A549 (cell line): ENCODE results near the gene NKRF. TPM values are rescaled to one million over a fixed set of nuclear protein-coding genes. Genes with fewer than 3 reads are reported as not detected.

Source experiments
- ATAC-seq, 2 experiments: fragments of 200-7000 bp in 1 of 2; fragments of >200 bp in 1 of 2; cut with Nextera tagmentation in 1 of 2; cut with Tn5 transposase in 1 of 2; 3 replicates each; pipeline versions ENCODE4 v1.8.0 to v1.9.1; 2018 to 2020; ENCODE audit warnings: mild to moderate bottlenecking in 1 of 2, moderate library complexity in 1 of 2
- CTCF ChIA-PET: fragments of 300-600 bp; sonication (Branson Sonifier 250); formaldehyde crosslinking; extraction: SDS; loops from one replicate; lab custom pipeline; 2021; ENCODE audit warnings: antibody characterized with exemption, inconsistent platforms; lab: Yijun Ruan, JAX
- POLR2A ChIA-PET: fragments of 350-600 bp; formaldehyde crosslinking; extraction: SDS; loops from one replicate; lab custom pipeline; 2021; ENCODE audit warnings: antibody characterized with exemption, inconsistent platforms; lab: Yijun Ruan, JAX
- DNase-seq, 2 experiments: peaks; one replicate each; pipeline versions ENCODE4 v3.0.0 to v3.0.0-alpha.2; 2011 to 2016; ENCODE audit warnings: low read depth in 1 of 2, low spot score in 1 of 2
- FAIRE-seq: peaks from 2 replicates; lab custom pipeline; 2011; peaks lifted over from hg19 to GRCh38; lab: Jason Lieb, UNC
- H3K27ac ChIP-seq, 2 experiments: fragments of >200 bp; sonication (Bioruptor Twin); formaldehyde crosslinking; 3 replicates each; pipeline ENCODE4 v1.5.1; 2016 to 2017
- H3K4me1 ChIP-seq: fragments of >200 bp; sonication (Bioruptor Twin); formaldehyde crosslinking; 3 replicates; pipeline ENCODE4 v1.6.1; 2016
- H3K4me2 ChIP-seq: fragments of >200 bp; sonication (Bioruptor Twin); formaldehyde crosslinking; 3 replicates; pipeline ENCODE4 v1.6.1; 2016
- H3K4me3 ChIP-seq: fragments of >200 bp; sonication (Bioruptor Twin); formaldehyde crosslinking; 3 replicates; pipeline ENCODE4 v1.5.1; 2016
- H3K9me3 ChIP-seq: fragments of >200 bp; sonication (Bioruptor Twin); formaldehyde crosslinking; 3 replicates; pipeline ENCODE4 v1.6.1; 2016
- CBX2 ChIP-seq: fragments of 200-600 bp; sonication (generic); IDR thresholded peaks from 2 replicates; pipeline ENCODE4 v1.6.1; 2016; ENCODE audit warnings: low read depth, mild to moderate bottlenecking, borderline replicate concordance
- CBX8 ChIP-seq: fragments of 200-600 bp; sonication (generic); IDR thresholded peaks from 2 replicates; pipeline ENCODE4 v1.6.1; 2016
- CEBPB ChIP-seq, 2 experiments: fragments of >200 bp in 1 of 2; sonication (Bioruptor Twin) in 1 of 2; formaldehyde crosslinking in 1 of 2; IDR thresholded peaks; 2 replicates each; pipeline ENCODE4 v1.6.1; 2012 to 2016
- CHD2 ChIP-seq: fragments of 150-350 bp; IDR thresholded peaks from 2 replicates; pipeline ENCODE4 v1.6.1; 2014; ENCODE audit warnings: low read length; ENCODE audit not compliant: partially characterized antibody
- EHF ChIP-seq: fragments of 250-450 bp; sonication (Bioruptor Pico); IDR thresholded peaks from 2 replicates; pipeline ENCODE4 v1.5.0; 2020; ENCODE audit warnings: mild to moderate bottlenecking
- FOSB ChIP-seq: fragments of 250-450 bp; sonication (Bioruptor Pico); IDR thresholded peaks from 2 replicates; pipeline ENCODE4 v1.5.0; 2020; ENCODE audit warnings: mild to moderate bottlenecking, moderate library complexity
- GATA3 ChIP-seq: IDR thresholded peaks from 2 replicates; pipeline ENCODE4 v1.6.1; 2012; ENCODE audit warnings: borderline replicate concordance
- HDAC2 ChIP-seq: fragments of 200-600 bp; sonication (generic); IDR thresholded peaks from 2 replicates; pipeline ENCODE4 v1.6.1; 2016
- HOXB13 ChIP-seq: fragments of 250-450 bp; sonication (Bioruptor Pico); IDR thresholded peaks from 2 replicates; pipeline ENCODE4 v1.5.0; 2020; ENCODE audit warnings: low read depth, mild to moderate bottlenecking, moderate library complexity
- JUN ChIP-seq, 2 experiments: fragments of >200 bp; sonication (Bioruptor Twin); formaldehyde crosslinking; IDR thresholded peaks; 2 replicates in 1 of 2; 3 replicates in 1 of 2; pipeline ENCODE4 v1.6.1; 2016 to 2017
- JUNB ChIP-seq: fragments of >200 bp; sonication (Bioruptor Twin); formaldehyde crosslinking; IDR thresholded peaks from 2 replicates; pipeline ENCODE4 v1.6.1; 2016
- KDM5A ChIP-seq: fragments of 200-600 bp; sonication (generic); IDR thresholded peaks from 2 replicates; pipeline ENCODE4 v1.6.1; 2016; ENCODE audit warnings: antibody characterized with exemption, mild to moderate bottlenecking
- NFE2L2 ChIP-seq: fragments of 150-350 bp; conservative IDR thresholded peaks from 2 replicates; pipeline ENCODE4 v1.6.1; 2014; ENCODE audit warnings: low read length
- POLR2A ChIP-seq: IDR thresholded peaks from 2 replicates; pipeline ENCODE4 v1.6.1; 2012; ENCODE audit warnings: mild to moderate bottlenecking, low read length
- RCOR1 ChIP-seq: fragments of 150-350 bp; IDR thresholded peaks from 2 replicates; pipeline ENCODE4 v1.6.1; 2014; ENCODE audit warnings: antibody characterized with exemption, low read length, low read depth
- SREBF2 ChIP-seq: fragments of 450-650 bp; IDR thresholded peaks from 2 replicates; pipeline ENCODE4 v1.6.1; 2014; ENCODE audit warnings: mild to moderate bottlenecking, moderate library complexity
- TP53 ChIP-seq: fragments of 250-450 bp; sonication (Bioruptor Pico); IDR thresholded peaks from 2 replicates; pipeline ENCODE4 v1.5.0; 2021; ENCODE audit warnings: mild to moderate bottlenecking, moderate library complexity
- ZC3H11A ChIP-seq: fragments of 450-650 bp; IDR thresholded peaks from 2 replicates; pipeline ENCODE4 v1.6.1; 2014; ENCODE audit warnings: antibody characterized with exemption, mild to moderate bottlenecking
- ZNF302 ChIP-seq: fragments of 250-450 bp; sonication (Bioruptor Pico); IDR thresholded peaks from 2 replicates; pipeline ENCODE4 v1.9.0; 2021; ENCODE audit warnings: inconsistent platforms, mild to moderate bottlenecking, moderate library complexity
- WGBS: methylation state at CpG from one replicate; pipeline ENCODE4 v1.1.6; 2017; ENCODE audit errors: missing lambda C conversion rate; 5-methylcytosine and 5-hydroxymethylcytosine counted together
- polyA plus RNA-seq, 4 experiments: library from polyadenylated mRNA; depleted of rRNA in 3 of 4; stranded (reverse); fragments of >200 nt; fragmentation: RNase III in 1 of 4; extraction: RNeasy Plus Mini Kit Qiagen cat#74134 plus additional on column Dnase treatment in 1 of 4; gene quantifications; 2 replicates in 3 of 4; 3 replicates in 1 of 4; pipeline ENCODE4 v1.2.3, GENCODE V29; 2011 to 2017
- TF ChIP-seq, protein P1 (sequence below): fragments of >200 bp; sonication (Bioruptor Twin); formaldehyde crosslinking; IDR thresholded peaks from 3 replicates; pipeline ENCODE4 v1.6.1; 2016
- TF ChIP-seq, protein P2 (sequence below): IDR thresholded peaks from 2 replicates; pipeline ENCODE4 v1.6.1; 2012
- TF ChIP-seq, protein P3 (sequence below): IDR thresholded peaks from 2 replicates; pipeline ENCODE4 v1.6.1; 2012; ENCODE audit warnings: low read depth, borderline replicate concordance
- TF ChIP-seq, protein P4 (sequence below): fragments of 200-600 bp; sonication (generic); IDR thresholded peaks from 2 replicates; pipeline ENCODE4 v1.6.1; 2016; ENCODE audit warnings: antibody characterized with exemption, mild to moderate bottlenecking, moderate library complexity
- TF ChIP-seq, protein P5 (sequence below): IDR thresholded peaks from 2 replicates; pipeline ENCODE4 v1.6.1; 2012
- TF ChIP-seq, protein P6 (sequence below): fragments of >200 bp; sonication (Bioruptor Twin); formaldehyde crosslinking; IDR thresholded peaks from 2 replicates; pipeline ENCODE4 v1.6.1; 2016

Gene NKRF
- polyA plus RNA-seq, 2 of the 4 experiments (the other 2 are of a cell fraction) = 14.7 to 16.2 TPM

DNA sequence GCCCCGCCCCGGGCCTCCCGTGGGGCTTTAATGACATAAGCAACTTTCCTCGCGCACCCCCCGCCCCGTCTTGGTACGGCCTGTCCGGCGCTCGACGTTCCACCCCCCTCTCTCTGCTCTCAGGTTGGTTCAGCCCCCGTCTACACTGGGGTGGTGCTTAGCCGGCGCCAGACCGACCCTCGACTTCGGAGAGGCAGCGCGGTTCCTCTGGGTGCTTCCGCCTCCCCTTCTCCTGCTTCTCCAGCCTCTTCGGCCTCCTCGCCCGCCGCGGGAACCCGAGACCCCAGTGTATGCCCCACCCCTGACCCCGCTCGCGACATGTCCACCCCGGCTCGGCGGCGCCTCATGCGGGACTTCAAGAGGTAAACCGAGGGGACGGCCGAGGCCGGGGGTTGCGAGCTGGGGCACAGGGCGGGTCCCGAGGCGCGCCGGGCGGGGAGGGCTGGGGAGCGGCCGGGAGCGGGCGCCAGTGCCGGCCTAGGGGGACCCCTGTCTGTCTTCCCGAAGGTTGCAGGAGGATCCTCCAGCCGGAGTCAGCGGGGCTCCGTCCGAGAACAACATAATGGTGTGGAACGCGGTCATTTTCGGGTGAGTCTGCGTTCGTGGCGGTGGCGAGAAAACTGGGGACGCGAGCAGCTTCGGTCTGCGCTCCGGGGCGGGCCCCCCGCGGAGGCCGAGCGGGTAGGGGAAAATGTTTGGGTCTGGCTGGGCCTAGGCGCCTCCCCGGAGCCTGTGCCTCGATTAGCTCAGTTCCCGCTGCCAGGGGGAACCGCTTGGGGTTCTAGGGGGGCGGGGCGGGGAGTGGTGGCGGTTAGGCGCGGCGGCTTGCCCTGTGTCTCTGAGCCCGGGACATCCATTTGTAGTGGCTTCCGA is 31.6 kb downstream of the NKRF start, which contains the start of gene UBE2A (continued):
- TF ChIP-seq ZNF302 (CRISPR knock-in tag) (no peak), CBX2 (no peak), KDM5A (0 out of 2 replicates have a peak, but pooled peaks have one; percentile 31)
- TF ChIP-seq, protein P1, sequence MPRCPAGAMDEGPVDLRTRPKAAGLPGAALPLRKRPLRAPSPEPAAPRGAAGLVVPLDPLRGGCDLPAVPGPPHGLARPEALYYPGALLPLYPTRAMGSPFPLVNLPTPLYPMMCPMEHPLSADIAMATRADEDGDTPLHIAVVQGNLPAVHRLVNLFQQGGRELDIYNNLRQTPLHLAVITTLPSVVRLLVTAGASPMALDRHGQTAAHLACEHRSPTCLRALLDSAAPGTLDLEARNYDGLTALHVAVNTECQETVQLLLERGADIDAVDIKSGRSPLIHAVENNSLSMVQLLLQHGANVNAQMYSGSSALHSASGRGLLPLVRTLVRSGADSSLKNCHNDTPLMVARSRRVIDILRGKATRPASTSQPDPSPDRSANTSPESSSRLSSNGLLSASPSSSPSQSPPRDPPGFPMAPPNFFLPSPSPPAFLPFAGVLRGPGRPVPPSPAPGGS = peak; percentile 73; the same call in 1 of the 3 replicates
- TF ChIP-seq, protein P2, sequence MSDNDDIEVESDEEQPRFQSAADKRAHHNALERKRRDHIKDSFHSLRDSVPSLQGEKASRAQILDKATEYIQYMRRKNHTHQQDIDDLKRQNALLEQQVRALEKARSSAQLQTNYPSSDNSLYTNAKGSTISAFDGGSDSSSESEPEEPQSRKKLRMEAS = peak; percentile 78
- TF ChIP-seq, protein P3, sequence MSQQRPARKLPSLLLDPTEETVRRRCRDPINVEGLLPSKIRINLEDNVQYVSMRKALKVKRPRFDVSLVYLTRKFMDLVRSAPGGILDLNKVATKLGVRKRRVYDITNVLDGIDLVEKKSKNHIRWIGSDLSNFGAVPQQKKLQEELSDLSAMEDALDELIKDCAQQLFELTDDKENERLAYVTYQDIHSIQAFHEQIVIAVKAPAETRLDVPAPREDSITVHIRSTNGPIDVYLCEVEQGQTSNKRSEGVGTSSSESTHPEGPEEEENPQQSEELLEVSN = 0 out of 2 replicates have a peak, but pooled peaks have one; percentile 24
- TF ChIP-seq, protein P4, sequence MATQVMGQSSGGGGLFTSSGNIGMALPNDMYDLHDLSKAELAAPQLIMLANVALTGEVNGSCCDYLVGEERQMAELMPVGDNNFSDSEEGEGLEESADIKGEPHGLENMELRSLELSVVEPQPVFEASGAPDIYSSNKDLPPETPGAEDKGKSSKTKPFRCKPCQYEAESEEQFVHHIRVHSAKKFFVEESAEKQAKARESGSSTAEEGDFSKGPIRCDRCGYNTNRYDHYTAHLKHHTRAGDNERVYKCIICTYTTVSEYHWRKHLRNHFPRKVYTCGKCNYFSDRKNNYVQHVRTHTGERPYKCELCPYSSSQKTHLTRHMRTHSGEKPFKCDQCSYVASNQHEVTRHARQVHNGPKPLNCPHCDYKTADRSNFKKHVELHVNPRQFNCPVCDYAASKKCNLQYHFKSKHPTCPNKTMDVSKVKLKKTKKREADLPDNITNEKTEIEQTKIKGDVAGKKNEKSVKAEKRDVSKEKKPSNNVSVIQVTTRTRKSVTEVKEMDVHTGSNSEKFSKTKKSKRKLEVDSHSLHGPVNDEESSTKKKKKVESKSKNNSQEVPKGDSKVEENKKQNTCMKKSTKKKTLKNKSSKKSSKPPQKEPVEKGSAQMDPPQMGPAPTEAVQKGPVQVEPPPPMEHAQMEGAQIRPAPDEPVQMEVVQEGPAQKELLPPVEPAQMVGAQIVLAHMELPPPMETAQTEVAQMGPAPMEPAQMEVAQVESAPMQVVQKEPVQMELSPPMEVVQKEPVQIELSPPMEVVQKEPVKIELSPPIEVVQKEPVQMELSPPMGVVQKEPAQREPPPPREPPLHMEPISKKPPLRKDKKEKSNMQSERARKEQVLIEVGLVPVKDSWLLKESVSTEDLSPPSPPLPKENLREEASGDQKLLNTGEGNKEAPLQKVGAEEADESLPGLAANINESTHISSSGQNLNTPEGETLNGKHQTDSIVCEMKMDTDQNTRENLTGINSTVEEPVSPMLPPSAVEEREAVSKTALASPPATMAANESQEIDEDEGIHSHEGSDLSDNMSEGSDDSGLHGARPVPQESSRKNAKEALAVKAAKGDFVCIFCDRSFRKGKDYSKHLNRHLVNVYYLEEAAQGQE = no peak
- TF ChIP-seq, all 56 proteins: peak for 14

DNA sequence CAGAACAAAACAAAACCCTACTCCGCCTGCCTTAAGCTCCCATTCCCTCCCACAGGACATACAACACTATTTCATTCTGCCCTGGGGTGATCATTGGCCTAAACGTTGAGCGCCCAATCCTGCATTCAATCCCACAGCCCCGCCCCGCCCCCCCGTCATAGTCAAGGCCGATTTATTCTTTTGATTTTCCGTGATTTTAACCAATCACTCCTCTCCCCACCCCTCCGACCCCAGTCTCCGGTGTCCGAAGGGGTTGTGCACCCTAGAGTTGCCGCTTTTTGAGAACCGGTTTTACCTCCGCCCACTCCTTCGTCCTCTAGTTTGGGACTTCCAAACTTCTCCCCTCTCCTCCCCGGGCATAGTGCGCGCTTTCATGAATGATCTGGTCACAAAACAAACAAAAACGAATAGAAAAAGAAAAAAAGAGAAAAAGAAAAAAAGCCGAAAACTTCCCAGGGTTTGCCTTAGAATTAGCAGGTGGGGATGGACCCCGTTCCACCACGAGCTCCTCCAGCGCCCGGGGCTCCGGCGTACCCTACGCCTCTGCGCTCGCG is 32.3 kb downstream of the NKRF start:
- Histone ChIP-seq H3K9me3 (no peaks in the 10 kb centered on the region), H3K4me3 (peak overlapping the region; percentile 88), H3K4me1 (peaks cover 10% of the 10 kb centered on the region; the same call in 2 of the 3 replicates), H3K4me2 (peak overlapping the region; percentile 78), H3K27ac (peak overlapping the region; percentile 89 to 99)
- CTCF ChIA-PET = interaction anchor here (0.7 to 1.3 kb wide), 8 partner anchors 9 to 61 kb away, joined by 3 to 6 read pairs (median 3); partner anchors contain the start of gene STEEP1
- ATAC-seq = peak; percentile 44 to 62; a peak in 5 of 6 replicates
- TF ChIP-seq JUN (IDR thresholded peaks at IDR 0.05) (no peak), CBX8 (no peak), SREBF2 (no peak), KDM5A (no peak), TP53 (no peak), CEBPB (IDR thresholded peaks at IDR 0.05) (no peak), HOXB13 (CRISPR knock-in tag) (no peak), CHD2 (no peak), FOSB (no peak), GATA3 (no peak), POLR2A (no peak), JUNB (no peak), EHF (CRISPR knock-in tag) (no peak), HDAC2 (no peak), RCOR1 (no peak), ZC3H11A (no peak), NFE2L2 (no peak)
- TF ChIP-seq, protein P5, sequence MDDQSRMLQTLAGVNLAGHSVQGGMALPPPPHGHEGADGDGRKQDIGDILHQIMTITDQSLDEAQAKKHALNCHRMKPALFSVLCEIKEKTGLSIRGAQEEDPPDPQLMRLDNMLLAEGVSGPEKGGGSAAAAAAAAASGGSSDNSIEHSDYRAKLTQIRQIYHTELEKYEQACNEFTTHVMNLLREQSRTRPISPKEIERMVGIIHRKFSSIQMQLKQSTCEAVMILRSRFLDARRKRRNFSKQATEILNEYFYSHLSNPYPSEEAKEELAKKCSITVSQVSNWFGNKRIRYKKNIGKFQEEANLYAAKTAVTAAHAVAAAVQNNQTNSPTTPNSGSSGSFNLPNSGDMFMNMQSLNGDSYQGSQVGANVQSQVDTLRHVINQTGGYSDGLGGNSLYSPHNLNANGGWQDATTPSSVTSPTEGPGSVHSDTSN = no peak
- TF ChIP-seq, protein P6, sequence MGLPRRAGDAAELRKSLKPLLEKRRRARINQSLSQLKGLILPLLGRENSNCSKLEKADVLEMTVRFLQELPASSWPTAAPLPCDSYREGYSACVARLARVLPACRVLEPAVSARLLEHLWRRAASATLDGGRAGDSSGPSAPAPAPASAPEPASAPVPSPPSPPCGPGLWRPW = no peak
- TF ChIP-seq, protein P4 = no peak
- FAIRE-seq = no peak
- DNase-seq = peak; percentile 44 to 57
- POLR2A ChIA-PET = interaction anchor here (0.5 to 2.7 kb wide), 10 partner anchors 8 to 297 kb away, joined by 3 to 17 read pairs (median 4); partner anchors contain the start of genes NDUFA1, NKRF, RNF113A and RPL39
- WGBS = under 1% methylated on average over 30 of the region's 30 CpGs
